OCI-LY3 (cell line): ENCODE results near the gene BCAP29.

ENCODE experiments used
- EZH2phosphoT487 ChIP-seq: fragments of 200-600 bp; shearing (Covaris generic); IDR thresholded peaks from 2 replicates; pipeline ENCODE4 v1.6.1; 2018; ENCODE audit warnings: antibody characterized with exemption, mixed run types, low read depth
- TF ChIP-seq, protein P1 (sequence below): fragments of 200-600, 300-600 bp; sonication (generic); IDR thresholded peaks from 2 replicates; pipeline ENCODE4 v1.5.1; 2014; ENCODE audit warnings: antibody characterized with exemption, low read length, low read depth

DNA sequence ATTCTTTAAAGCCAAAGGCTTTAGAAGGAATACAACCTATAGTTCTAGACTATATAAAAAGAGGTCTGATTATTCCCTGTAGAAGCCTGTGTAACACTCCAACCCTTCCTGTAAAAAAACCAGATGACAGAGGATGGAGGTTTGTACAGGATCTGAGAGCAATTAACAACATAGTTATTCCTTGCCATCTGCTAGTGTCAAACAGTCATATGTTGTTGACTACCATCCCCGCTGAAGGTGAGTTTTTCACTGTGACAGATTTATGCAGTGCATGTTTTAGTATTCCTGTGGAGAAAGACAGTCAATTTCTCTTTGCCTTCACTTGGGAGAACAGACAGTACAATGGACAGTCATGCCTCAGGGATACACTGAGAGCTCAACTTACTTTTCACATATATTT, 61.6 kb downstream of the BCAP29 start:
- TF ChIP-seq, protein P1, sequence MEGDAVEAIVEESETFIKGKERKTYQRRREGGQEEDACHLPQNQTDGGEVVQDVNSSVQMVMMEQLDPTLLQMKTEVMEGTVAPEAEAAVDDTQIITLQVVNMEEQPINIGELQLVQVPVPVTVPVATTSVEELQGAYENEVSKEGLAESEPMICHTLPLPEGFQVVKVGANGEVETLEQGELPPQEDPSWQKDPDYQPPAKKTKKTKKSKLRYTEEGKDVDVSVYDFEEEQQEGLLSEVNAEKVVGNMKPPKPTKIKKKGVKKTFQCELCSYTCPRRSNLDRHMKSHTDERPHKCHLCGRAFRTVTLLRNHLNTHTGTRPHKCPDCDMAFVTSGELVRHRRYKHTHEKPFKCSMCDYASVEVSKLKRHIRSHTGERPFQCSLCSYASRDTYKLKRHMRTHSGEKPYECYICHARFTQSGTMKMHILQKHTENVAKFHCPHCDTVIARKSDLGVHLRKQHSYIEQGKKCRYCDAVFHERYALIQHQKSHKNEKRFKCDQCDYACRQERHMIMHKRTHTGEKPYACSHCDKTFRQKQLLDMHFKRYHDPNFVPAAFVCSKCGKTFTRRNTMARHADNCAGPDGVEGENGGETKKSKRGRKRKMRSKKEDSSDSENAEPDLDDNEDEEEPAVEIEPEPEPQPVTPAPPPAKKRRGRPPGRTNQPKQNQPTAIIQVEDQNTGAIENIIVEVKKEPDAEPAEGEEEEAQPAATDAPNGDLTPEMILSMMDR: no peak
- TF ChIP-seq EZH2phosphoT487: no peak
